B cell (primary cell): ENCODE measurements around the gene KRT73. TPM values are rescaled to one million over a fixed set of nuclear protein-coding genes. Genes with fewer than 3 reads are reported as not detected.

Experiments
- ATAC-seq: fragments of 200-7000 bp; cut with Tn5 transposase; one replicate; pipeline ENCODE4 v1.10.0; 2021; ENCODE audit warnings: low read depth, mild to moderate bottlenecking, moderate number of reproducible peaks, moderate library complexity
- CTCF ChIA-PET: fragments of 350-600 bp; sonication (Branson Sonifier 250); formaldehyde crosslinking; loops from one replicate; lab custom pipeline; 2021; ENCODE audit warnings: antibody characterized with exemption, inconsistent platforms; lab: Charles Lee
- POLR2A ChIA-PET: fragments of 350-600 bp; sonication (Branson Sonifier 250); formaldehyde crosslinking; loops from one replicate; lab custom pipeline; 2021; ENCODE audit warnings: antibody characterized with exemption; lab: Charles Lee
- DNase-seq: peaks from one replicate; pipeline ENCODE4 v3.0.0; 2013
- H2AFZ ChIP-seq: 2 replicates; pipeline ENCODE4 v1.6.1; 2012; ENCODE audit warnings: mild to moderate bottlenecking, low read depth, low read length; ENCODE audit not compliant: insufficient read depth, poor library complexity, severe bottlenecking
- H3K27ac ChIP-seq, 2 donors: 1 replicate in 1 of 2; 2 replicates in 1 of 2; pipeline ENCODE4 v1.5.1; 2012 to 2013; ENCODE audit warnings: low read length in 2 of 2, mild to moderate bottlenecking in 2 of 2, moderate library complexity in 1 of 2
- H3K27me3 ChIP-seq, 4 experiments: fragments of 200-600 bp in 1 of 4; sonication (generic) in 1 of 4; replicated peaks in 1 of 4; 1 replicate in 2 of 4; 2 replicates in 2 of 4; pipeline versions ENCODE4 v1.6.1 to v1.7.0; 2013 to 2016; ENCODE audit warnings: low read length in 3 of 4, mild to moderate bottlenecking in 2 of 4, mixed read lengths in 1 of 4, moderate library complexity in 1 of 4; ENCODE audit not compliant: insufficient read depth in 4 of 4, control insufficient read depth in 3 of 4; ENCODE audit errors: control extremely low read depth in 1 of 4
- H3K36me3 ChIP-seq, 2 experiments: replicated peaks in 1 of 2; 1 replicate in 1 of 2; 2 replicates in 1 of 2; pipeline versions ENCODE4 v1.6.1 to v1.7.1; 2013; ENCODE audit warnings: low read length in 1 of 2; ENCODE audit not compliant: insufficient read depth in 2 of 2, control insufficient read depth in 1 of 2; ENCODE audit errors: control extremely low read depth in 1 of 2, extremely low read depth in 1 of 2
- H3K4me1 ChIP-seq, 2 donors: fragments of 200-600 bp in 1 of 2; sonication (generic) in 1 of 2; 1 replicate in 1 of 2; 2 replicates in 1 of 2; pipeline versions ENCODE4 v1.5.1 to v1.6.1; 2013 to 2017; ENCODE audit warnings: low read length in 2 of 2; ENCODE audit not compliant: control insufficient read depth in 2 of 2, insufficient read depth in 2 of 2
- H3K4me2 ChIP-seq: replicated peaks from 2 replicates; pipeline ENCODE3; 2012; ENCODE audit warnings: mild to moderate bottlenecking, low read depth, low read length; ENCODE audit not compliant: poor library complexity, severe bottlenecking
- H3K4me3 ChIP-seq, 5 experiments: fragments of 200-600 bp in 1 of 5; sonication (generic) in 1 of 5; 1 replicate in 3 of 5; 2 replicates in 2 of 5; pipeline versions ENCODE4 v1.5.1 to v1.7.0; 2011 to 2016; ENCODE audit warnings: low read length in 4 of 5, mild to moderate bottlenecking in 4 of 5, low read depth in 2 of 5, control low read depth in 1 of 5, moderate library complexity in 1 of 5; ENCODE audit not compliant: insufficient read depth in 1 of 5; ENCODE audit errors: control extremely low read depth in 1 of 5, extremely low read depth in 1 of 5
- H3K79me2 ChIP-seq: fragments of 200-600 bp; sonication (generic); one replicate; pipeline ENCODE4 v1.6.0; 2016; ENCODE audit warnings: low read length; ENCODE audit not compliant: control insufficient read depth, insufficient read depth
- H3K9ac ChIP-seq: fragments of 200-600 bp; sonication (generic); 2 replicates; pipeline ENCODE4 v1.6.1; 2017; ENCODE audit warnings: mild to moderate bottlenecking, low read length, moderate library complexity
- H3K9me3 ChIP-seq, 3 donors: one replicate each; pipeline versions ENCODE4 v1.6.1 to v1.7.1; 2013; ENCODE audit warnings: low read length in 2 of 3; ENCODE audit not compliant: control insufficient read depth in 2 of 3, insufficient read depth in 1 of 3; ENCODE audit errors: control extremely low read depth in 1 of 3
- H4K20me1 ChIP-seq: 2 replicates; pipeline ENCODE4 v1.6.0; 2012; ENCODE audit warnings: mild to moderate bottlenecking, low read length; ENCODE audit not compliant: insufficient read depth, control insufficient read depth, poor library complexity, severe bottlenecking
- H3K27ac Mint-ChIP-seq: one replicate; pipeline ENCODE4 v1.8.0; 2021; ENCODE audit warnings: mixed read lengths
- H3K27me3 Mint-ChIP-seq: one replicate; pipeline ENCODE4 v1.8.0; 2021; ENCODE audit warnings: mixed read lengths
- H3K4me1 Mint-ChIP-seq: one replicate; pipeline ENCODE4 v1.8.0; 2021; ENCODE audit warnings: mixed read lengths
- H3K4me3 Mint-ChIP-seq: one replicate; pipeline ENCODE4 v1.8.0; 2021; ENCODE audit warnings: mixed read lengths
- H3K9me3 Mint-ChIP-seq: one replicate; pipeline ENCODE4 v1.8.0; 2022; ENCODE audit warnings: mixed read lengths; ENCODE audit not compliant: insufficient read depth
- EZH2 ChIP-seq: IDR thresholded peaks from 2 replicates; pipeline ENCODE4 v1.6.1; 2012; ENCODE audit warnings: borderline replicate concordance, low read depth, mild to moderate bottlenecking, moderate library complexity, low read length; ENCODE audit not compliant: insufficient read depth, poor library complexity, severe bottlenecking
- WGBS: methylation state at CpG from one replicate; pipeline ENCODE4 v1.1.5; 2013; ENCODE audit warnings: missing lambda C conversion rate; ENCODE audit not compliant: insufficient coverage; 5-methylcytosine and 5-hydroxymethylcytosine counted together
- intact Hi-C: fragments of 100-400 bp; cut with micrococcal nuclease; formaldehyde crosslinking; loops from one replicate; pipeline ENCODE4 v1.10.0; 2022
- polyA plus RNA-seq: library from polyadenylated mRNA; depleted of rRNA; stranded (reverse); fragments of >200 nt; gene quantifications from 2 replicates; pipeline ENCODE4 v1.2.3, GENCODE V29; 2012
- total RNA-seq, 2 donors: library from RNA; stranded (reverse); fragments of 120-200 nt in 1 of 2; gene quantifications; 1 replicate in 1 of 2; 2 replicates in 1 of 2; pipeline versions ENCODE4 v1.2.3 to v1.2.4, GENCODE V29; 2013 to 2022
- TF ChIP-seq, protein P1 (sequence below): fragments of 200-600 bp; IDR thresholded peaks from one replicate; pipeline ENCODE4 v1.8.0; 2022; ENCODE audit warnings: antibody characterized with exemption, mild to moderate bottlenecking

The KRT73 gene
- total and polyA plus RNA-seq, 2 donors (not counting 1 experiment from before 2014, with no cell fraction given) = 0.07 TPM; not detected in 1

DNA sequence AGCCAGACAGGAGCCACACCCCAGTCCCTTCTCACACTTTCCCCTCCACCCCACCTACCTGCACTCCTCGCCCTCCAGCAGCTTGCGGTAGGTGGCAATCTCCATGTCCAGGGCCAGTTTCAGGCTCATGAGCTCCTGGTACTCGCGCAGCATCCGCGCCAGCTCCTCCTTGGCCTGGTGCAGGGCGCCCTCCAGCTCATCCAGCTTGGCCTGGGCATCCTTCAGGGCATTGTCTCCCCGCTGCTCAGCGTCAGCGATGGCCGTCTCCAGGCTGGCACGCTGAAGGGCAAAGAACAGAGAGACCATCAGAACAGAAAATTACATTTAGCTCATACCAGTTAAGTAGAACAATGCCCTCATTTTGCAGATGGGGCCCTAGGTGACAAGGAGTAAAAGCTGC is 50.2 kb downstream of the KRT73 start:
- 97% methylated on average over 11 of the region's 12 CpGs for WGBS
- H3K9me3 Mint-ChIP-seq = no peaks in the 10 kb centered on the region
- H3K4me2 ChIP-seq = no peak overlapping the region
- no peak overlapping the region for H3K4me3 Mint-ChIP-seq
- no peak overlapping the region for H3K4me3 ChIP-seq
- no peak overlapping the region for H2AFZ ChIP-seq
- H3K27ac ChIP-seq = no peak overlapping the region
- H3K4me1 Mint-ChIP-seq = no peaks in the 10 kb centered on the region
- ChIA-PET POLR2A (no interaction called here), CTCF (no interaction called here)
- DNase-seq (no peak), ATAC-seq (no peak)
- no peak overlapping the region for H3K27ac Mint-ChIP-seq
- intact Hi-C loops = no loop called here
- H3K4me1 ChIP-seq = no peaks in the 10 kb centered on the region
- H3K27me3 ChIP-seq = peaks cover 0 to 6% (median 3%) of the 10 kb centered on the region in 4 experiments
- H3K36me3 ChIP-seq = no peaks in the 10 kb centered on the region
- no peaks in the 10 kb centered on the region for H3K9me3 ChIP-seq
- H3K27me3 Mint-ChIP-seq = peaks cover 27% of the 10 kb centered on the region
- H3K79me2 ChIP-seq = no peaks in the 10 kb centered on the region
- H4K20me1 ChIP-seq = no peaks in the 10 kb centered on the region
- TF ChIP-seq EZH2 = no peak
- TF ChIP-seq, protein P1, sequence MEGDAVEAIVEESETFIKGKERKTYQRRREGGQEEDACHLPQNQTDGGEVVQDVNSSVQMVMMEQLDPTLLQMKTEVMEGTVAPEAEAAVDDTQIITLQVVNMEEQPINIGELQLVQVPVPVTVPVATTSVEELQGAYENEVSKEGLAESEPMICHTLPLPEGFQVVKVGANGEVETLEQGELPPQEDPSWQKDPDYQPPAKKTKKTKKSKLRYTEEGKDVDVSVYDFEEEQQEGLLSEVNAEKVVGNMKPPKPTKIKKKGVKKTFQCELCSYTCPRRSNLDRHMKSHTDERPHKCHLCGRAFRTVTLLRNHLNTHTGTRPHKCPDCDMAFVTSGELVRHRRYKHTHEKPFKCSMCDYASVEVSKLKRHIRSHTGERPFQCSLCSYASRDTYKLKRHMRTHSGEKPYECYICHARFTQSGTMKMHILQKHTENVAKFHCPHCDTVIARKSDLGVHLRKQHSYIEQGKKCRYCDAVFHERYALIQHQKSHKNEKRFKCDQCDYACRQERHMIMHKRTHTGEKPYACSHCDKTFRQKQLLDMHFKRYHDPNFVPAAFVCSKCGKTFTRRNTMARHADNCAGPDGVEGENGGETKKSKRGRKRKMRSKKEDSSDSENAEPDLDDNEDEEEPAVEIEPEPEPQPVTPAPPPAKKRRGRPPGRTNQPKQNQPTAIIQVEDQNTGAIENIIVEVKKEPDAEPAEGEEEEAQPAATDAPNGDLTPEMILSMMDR = no peak
- H3K9ac ChIP-seq = no peak overlapping the region

DNA sequence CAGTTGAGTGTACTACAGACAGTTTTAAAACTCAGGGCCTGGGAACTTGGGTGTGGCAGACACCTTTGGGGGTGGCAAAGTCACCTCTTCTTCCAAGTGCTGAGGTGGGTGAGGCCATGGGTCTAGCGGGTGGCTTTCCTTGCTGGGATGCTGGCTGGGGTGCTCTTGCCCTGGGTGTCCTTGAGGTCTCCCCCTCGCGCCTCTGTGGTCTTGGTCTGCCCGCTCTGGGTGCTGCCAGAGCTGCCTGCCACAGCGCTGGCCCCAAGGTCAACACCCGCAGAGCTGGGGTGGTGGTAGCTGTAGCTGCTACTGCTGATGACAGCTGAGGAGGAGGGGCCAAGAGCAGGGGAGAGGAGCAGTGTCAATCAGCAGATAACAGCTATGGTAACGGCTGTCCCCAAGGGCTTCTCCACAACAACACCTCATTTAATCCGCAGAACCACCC is 51.5 kb downstream of the KRT73 start:
- H3K79me2 ChIP-seq = no peaks in the 10 kb centered on the region
- WGBS = 91% methylated on average over 7 of the region's 8 CpGs
- ATAC-seq = no peak
- H3K4me1 Mint-ChIP-seq = no peaks in the 10 kb centered on the region
- no peak for DNase-seq
- ChIA-PET CTCF (no interaction called here), POLR2A (no interaction called here)
- H3K4me3 Mint-ChIP-seq = no peak overlapping the region
- no peaks in the 10 kb centered on the region for H3K4me1 ChIP-seq
- no peak overlapping the region for H3K4me3 ChIP-seq
- H3K27me3 Mint-ChIP-seq = peaks cover 21% of the 10 kb centered on the region
- no peaks in the 10 kb centered on the region for H3K9me3 Mint-ChIP-seq
- no peak overlapping the region for H3K27ac ChIP-seq
- no peak overlapping the region for H3K4me2 ChIP-seq
- TF ChIP-seq, protein P1 = no peak
- no peak for TF ChIP-seq EZH2
- peaks cover 0 to 4% (median 3%) of the 10 kb centered on the region in 4 experiments for H3K27me3 ChIP-seq
- intact Hi-C loops = no loop called here
- H3K9me3 ChIP-seq = peaks cover 0 to 3% (median 0%) of the 10 kb centered on the region in 3 donors
- H4K20me1 ChIP-seq = no peaks in the 10 kb centered on the region
- no peak overlapping the region for H3K27ac Mint-ChIP-seq
- H2AFZ ChIP-seq = no peak overlapping the region
- no peak overlapping the region for H3K9ac ChIP-seq
- H3K36me3 ChIP-seq = no peaks in the 10 kb centered on the region
